LHCN-M2 (cell line): ENCODE results near the gene NGFR. TPM values are rescaled to one million over a fixed set of nuclear protein-coding genes. Genes with fewer than 3 reads are reported as not detected.

Experiments used
- total RNA-seq: library from RNA; depleted of rRNA; stranded (reverse); fragments of >200 nt; gene quantifications from 2 replicates; pipeline ENCODE4 v1.2.3, GENCODE V29; 2014; rRNA removed

Gene NGFR
- total RNA-seq, 1 experiment from 2014 or later: 40.2 TPM

Other genes with a start within 250 kb of the NGFR start
- 9.8 and 11.0 TPM in 2 replicates for gene ZNF652, start 133.0 kb upstream of the NGFR start, total RNA-seq
- gene PHB1, start 80.4 kb upstream of the NGFR start, total RNA-seq: 201 TPM in 2 replicates
- 0.06 and 0.19 TPM in 2 replicates for gene NXPH3, start 80.6 kb downstream of the NGFR start, total RNA-seq
- 32.0 and 32.7 TPM in 2 replicates for gene SPOP, start 182.8 kb downstream of the NGFR start, total RNA-seq
- gene SLC35B1, start 212.7 kb downstream of the NGFR start, total RNA-seq: 73.8 and 108 TPM in 2 replicates